ENCODE data around the gene ZNF77. TPM values are rescaled to one million over a fixed set of nuclear protein-coding genes. Genes with fewer than 3 reads are reported as not detected.

Gene ZNF77
- polyA plus RNA-seq, 1 of the 3 experiments (the other 2 are of a cell fraction): 4.4 TPM

DNA sequence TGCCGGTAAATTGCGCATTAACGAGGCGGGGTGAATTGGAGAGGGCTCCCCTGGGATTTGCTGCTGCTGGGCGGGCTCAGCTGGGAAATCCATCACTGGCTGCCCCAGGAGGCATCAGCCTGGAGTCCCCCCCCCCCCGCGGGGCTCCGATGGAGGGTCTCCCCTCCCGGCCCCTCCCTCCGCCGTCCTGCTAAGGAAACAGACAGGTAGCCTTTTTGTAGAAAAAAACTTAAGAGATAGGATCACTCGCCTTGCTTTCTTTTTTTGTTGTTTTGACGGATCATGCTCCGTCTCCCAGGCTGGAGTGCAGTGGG is 39.4 kb upstream of the ZNF77 start:
- no peaks in the 10 kb centered on the region for H3K9me2 ChIP-seq
- ChIA-PET POLR2A (interaction anchor here (0.7 to 3.5 kb wide), 4 partner anchors 9 to 51 kb away, joined by 3 to 21 read pairs (median 4); no protein-coding TSS in a partner anchor), CTCF (interaction anchor here (1.4 to 2.8 kb wide), 2 partner anchors 21 to 51 kb away, joined by 3 to 8 read pairs; no protein-coding TSS in a partner anchor)
- peak overlapping the region; percentile 79; the same call in 1 of the 2 replicates for H2AFZ ChIP-seq (ENCODE audit: low read depth)
- 7% methylated on average over 12 of the region's 14 CpGs for WGBS (ENCODE audit: low lambda C conversion rate)
- H3K9ac ChIP-seq: no peak overlapping the region
- peak overlapping the region in 1 of 2 experiments; percentile 78; a peak in 2 of 4 replicates for H3K27ac ChIP-seq (ENCODE audit: low read depth in 2 of 2, low read length in 1 of 2)
- H3K4me1 ChIP-seq (ENCODE audit: control insufficient read depth in 1 of 2, insufficient read depth in 2 of 2, low read depth in 1 of 2, low read length in 1 of 2): peaks cover 13 to 27% of the 10 kb centered on the region in 2 experiments; a peak in 3 of 4 replicates
- TF ChIP-seq MAX (IDR thresholded peaks at IDR 0.05; ENCODE audit: low read depth): no peak
- no peak for TF ChIP-seq YY1 (IDR thresholded peaks at IDR 0.05; ENCODE audit: low read depth)
- H3K9me3 ChIP-seq: no peaks in the 10 kb centered on the region
- H3K79me2 ChIP-seq (ENCODE audit: insufficient read depth): no peaks in the 10 kb centered on the region
- DNase-seq: no peak
- H3K36me3 ChIP-seq (replicated peaks in 1 of 2; ENCODE audit: control insufficient read depth in 1 of 2, insufficient read depth in 2 of 2, low read length in 1 of 2): no peaks in the 10 kb centered on the region
- H3K4me3 ChIP-seq (ENCODE audit: low read depth in 2 of 2, low read length in 1 of 2): peak overlapping the region; percentile 35 to 58
- no peaks in the 10 kb centered on the region for H4K20me1 ChIP-seq (ENCODE audit: insufficient read depth)
- H3K4me2 ChIP-seq: peak overlapping the region; percentile 75
- H3K27me3 ChIP-seq (ENCODE audit: insufficient read depth): no peaks in the 10 kb centered on the region
- H3F3A ChIP-seq (replicated peaks; ENCODE audit: insufficient read depth): peaks cover 11% of the 10 kb centered on the region

DNA sequence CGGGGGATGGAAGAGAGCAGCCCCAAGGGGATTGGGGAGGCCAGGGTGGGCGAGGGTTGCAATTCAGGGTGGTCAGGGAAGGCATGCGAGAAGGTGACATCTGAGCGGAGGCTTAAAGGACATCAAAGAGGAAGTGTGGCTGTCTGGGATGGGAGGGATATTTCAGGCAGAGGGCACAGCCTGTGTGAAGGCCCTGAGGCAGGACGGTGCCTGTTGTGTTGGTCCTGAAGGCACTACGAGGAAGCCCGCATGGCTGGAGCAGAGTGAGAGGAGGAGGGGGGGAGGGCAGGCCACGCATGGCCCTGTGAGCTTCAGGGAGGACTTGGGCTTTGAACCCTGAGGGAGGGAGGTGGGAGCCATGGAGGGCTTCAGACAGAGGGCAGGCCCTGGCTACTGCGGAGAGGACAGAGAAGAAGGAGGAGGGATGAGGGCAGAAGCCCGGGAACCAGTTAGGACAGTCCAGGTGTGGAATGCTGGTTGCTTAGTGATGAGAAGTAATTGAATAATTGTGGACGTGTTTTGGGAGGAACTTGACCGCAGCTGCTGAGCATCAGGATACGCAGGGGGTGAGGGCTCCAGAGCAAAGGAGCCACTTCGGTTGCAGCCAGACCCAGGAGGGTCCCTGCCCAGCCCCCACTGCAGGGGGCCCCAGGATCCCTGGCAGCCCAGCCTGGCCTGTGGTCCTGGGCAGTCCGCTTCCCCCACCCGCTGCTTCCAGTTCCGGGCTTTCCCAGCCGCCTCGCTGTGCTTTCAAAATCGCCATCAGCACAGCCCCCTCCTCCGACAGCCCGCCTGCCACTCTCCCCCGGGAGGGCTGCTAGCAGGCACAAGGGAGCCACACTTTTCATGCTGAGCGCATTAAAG is 38.8 kb upstream of the ZNF77 start:
- Histone ChIP-seq H3K27ac (ENCODE audit: low read depth in 2 of 2, low read length in 1 of 2) (peak overlapping the region; percentile 60 to 78), H3K9ac (no peak overlapping the region), H3K36me3 (replicated peaks in 1 of 2; ENCODE audit: control insufficient read depth in 1 of 2, insufficient read depth in 2 of 2, low read length in 1 of 2) (no peaks in the 10 kb centered on the region), H3K79me2 (ENCODE audit: insufficient read depth) (no peaks in the 10 kb centered on the region), H3K4me3 (ENCODE audit: low read depth in 2 of 2, low read length in 1 of 2) (peak overlapping the region; percentile 35 to 58), H3K4me2 (peak overlapping the region; percentile 75), H2AFZ (ENCODE audit: low read depth) (peak overlapping the region; percentile 79; the same call in 1 of the 2 replicates), H3K27me3 (ENCODE audit: insufficient read depth) (no peaks in the 10 kb centered on the region), H3K9me3 (no peaks in the 10 kb centered on the region), H3K9me2 (no peaks in the 10 kb centered on the region), H3K4me1 (ENCODE audit: control insufficient read depth in 1 of 2, insufficient read depth in 2 of 2, low read depth in 1 of 2, low read length in 1 of 2) (peaks cover 13 to 27% of the 10 kb centered on the region in 2 experiments; a peak in 3 of 4 replicates), H3F3A (replicated peaks; ENCODE audit: insufficient read depth) (peaks cover 11% of the 10 kb centered on the region), H4K20me1 (ENCODE audit: insufficient read depth) (no peaks in the 10 kb centered on the region)
- POLR2A ChIA-PET: interaction anchor here (0.6 to 3.5 kb wide), 7 partner anchors 9 to 79 kb away, joined by 3 to 21 read pairs (median 3); partner anchors contain the start of gene TLE5
- CTCF ChIA-PET: interaction anchor here (0.6 to 2.8 kb wide), 8 partner anchors 10 to 1747 kb away, joined by 3 to 8 read pairs (median 4); no protein-coding TSS in a partner anchor
- DNase-seq: peak; percentile 87
- WGBS (ENCODE audit: low lambda C conversion rate): 11% methylated on average over 21 of the region's 24 CpGs
- TF ChIP-seq REST (IDR thresholded peaks at IDR 0.05; ENCODE audit: low read depth, low read length): no peak
- peak; percentile 67 for TF ChIP-seq CHD2 (IDR thresholded peaks at IDR 0.05; ENCODE audit: low read length, partially characterized antibody)
- no peak for TF ChIP-seq MEF2A (IDR thresholded peaks at IDR 0.05; ENCODE audit: borderline replicate concordance, low read depth)
- no peak for TF ChIP-seq MAX (IDR thresholded peaks at IDR 0.05; ENCODE audit: low read depth)
- no peak for TF ChIP-seq GABPA (IDR thresholded peaks at IDR 0.05; ENCODE audit: low read depth)
- no peak for TF ChIP-seq RXRA (IDR thresholded peaks at IDR 0.05; ENCODE audit: borderline replicate concordance, low read depth)
- TF ChIP-seq SMC3 (IDR thresholded peaks at IDR 0.05; ENCODE audit: low read depth, low read length): 0 out of 2 replicates have a peak, but pooled peaks have one; percentile 18
- TF ChIP-seq, protein P1, sequence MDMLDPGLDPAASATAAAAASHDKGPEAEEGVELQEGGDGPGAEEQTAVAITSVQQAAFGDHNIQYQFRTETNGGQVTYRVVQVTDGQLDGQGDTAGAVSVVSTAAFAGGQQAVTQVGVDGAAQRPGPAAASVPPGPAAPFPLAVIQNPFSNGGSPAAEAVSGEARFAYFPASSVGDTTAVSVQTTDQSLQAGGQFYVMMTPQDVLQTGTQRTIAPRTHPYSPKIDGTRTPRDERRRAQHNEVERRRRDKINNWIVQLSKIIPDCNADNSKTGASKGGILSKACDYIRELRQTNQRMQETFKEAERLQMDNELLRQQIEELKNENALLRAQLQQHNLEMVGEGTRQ (IDR thresholded peaks at IDR 0.05; ENCODE audit: borderline replicate concordance, low read depth, low read length): no peak
- TF ChIP-seq EP300 (IDR thresholded peaks at IDR 0.05; ENCODE audit: borderline replicate concordance in 1 of 2, low read depth in 1 of 2, low read length in 1 of 2): peak in 1 of 2 experiments; percentile 77; a peak in 2 of 4 replicates
- TF ChIP-seq FOXJ3 (CRISPR knock-in tag; IDR thresholded peaks at IDR 0.05): peak; percentile 51; the same call in 1 of the 2 replicates
- TF ChIP-seq, protein P2, sequence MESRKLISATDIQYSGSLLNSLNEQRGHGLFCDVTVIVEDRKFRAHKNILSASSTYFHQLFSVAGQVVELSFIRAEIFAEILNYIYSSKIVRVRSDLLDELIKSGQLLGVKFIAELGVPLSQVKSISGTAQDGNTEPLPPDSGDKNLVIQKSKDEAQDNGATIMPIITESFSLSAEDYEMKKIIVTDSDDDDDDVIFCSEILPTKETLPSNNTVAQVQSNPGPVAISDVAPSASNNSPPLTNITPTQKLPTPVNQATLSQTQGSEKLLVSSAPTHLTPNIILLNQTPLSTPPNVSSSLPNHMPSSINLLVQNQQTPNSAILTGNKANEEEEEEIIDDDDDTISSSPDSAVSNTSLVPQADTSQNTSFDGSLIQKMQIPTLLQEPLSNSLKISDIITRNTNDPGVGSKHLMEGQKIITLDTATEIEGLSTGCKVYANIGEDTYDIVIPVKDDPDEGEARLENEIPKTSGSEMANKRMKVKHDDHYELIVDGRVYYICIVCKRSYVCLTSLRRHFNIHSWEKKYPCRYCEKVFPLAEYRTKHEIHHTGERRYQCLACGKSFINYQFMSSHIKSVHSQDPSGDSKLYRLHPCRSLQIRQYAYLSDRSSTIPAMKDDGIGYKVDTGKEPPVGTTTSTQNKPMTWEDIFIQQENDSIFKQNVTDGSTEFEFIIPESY (IDR thresholded peaks at IDR 0.05; ENCODE audit: borderline replicate concordance, low read depth): no peak
- TF ChIP-seq RAD21 (IDR thresholded peaks at IDR 0.05; ENCODE audit: low read length): peak; percentile 37
- peak; percentile 19 for TF ChIP-seq TCF12 (IDR thresholded peaks at IDR 0.05)
- TF ChIP-seq MXI1 (IDR thresholded peaks at IDR 0.05; ENCODE audit: low read depth, low read length): peak; percentile 63; the same call in 1 of the 2 replicates
- TF ChIP-seq RCOR1 (IDR thresholded peaks at IDR 0.05; ENCODE audit: low read length): peak; percentile 42; the same call in 1 of the 2 replicates
- no peak for TF ChIP-seq TAF1 (IDR thresholded peaks at IDR 0.05; ENCODE audit: borderline replicate concordance, low read depth, low read length)
- TF ChIP-seq NRF1 (IDR thresholded peaks at IDR 0.05; ENCODE audit: low read depth, low read length): no peak
